ENCODE measurements around the gene TUBB1.

Gene TUBB1

GRCh38 chr20:59047938-59048680, 28.9 kb downstream of the TUBB1 start:
- Mint-ChIP-seq H3K27me3 (peaks cover 31% of the 10 kb centered on the region), H3K4me3 (no peak overlapping the region), H3K36me3 (ENCODE audit: insufficient read depth) (peaks cover 10% of the 10 kb centered on the region), H3K27ac (ENCODE audit: low read depth) (peak overlapping the region; percentile 25), H3K9me3 (no peaks in the 10 kb centered on the region), H3K4me1 (peaks cover 12% of the 10 kb centered on the region)
- DNase-seq (ENCODE audit: low spot score in 2 of 2) (no peak), ATAC-seq (replicated peaks; ENCODE audit: extremely low read depth, poor library complexity, severe bottlenecking) (no peak)

GRCh38 chr20:59048681-59049030, 29.4 kb downstream of the TUBB1 start:
- DNase-seq (ENCODE audit: low spot score in 2 of 2) (no peak), ATAC-seq (replicated peaks; ENCODE audit: extremely low read depth, poor library complexity, severe bottlenecking) (no peak)
- Mint-ChIP-seq H3K36me3 (ENCODE audit: insufficient read depth) (peaks cover 5% of the 10 kb centered on the region), H3K9me3 (no peaks in the 10 kb centered on the region), H3K27me3 (peaks cover 31% of the 10 kb centered on the region), H3K4me3 (no peak overlapping the region), H3K27ac (ENCODE audit: low read depth) (no peak overlapping the region), H3K4me1 (peaks cover 6% of the 10 kb centered on the region)

- H3K36me3 Mint-ChIP-seq (ENCODE audit: insufficient read depth), result no peaks in the 10 kb centered on the region
- no peaks in the 10 kb centered on the region for H3K4me1 Mint-ChIP-seq
- H3K27me3 Mint-ChIP-seq, result peaks cover 44% of the 10 kb centered on the region
- H3K9me3 Mint-ChIP-seq, result no peaks in the 10 kb centered on the region
- H3K4me3 Mint-ChIP-seq, result no peak overlapping the region
- DNase-seq (ENCODE audit: low spot score in 2 of 2), result no peak
- no peak for ATAC-seq (replicated peaks; ENCODE audit: extremely low read depth, poor library complexity, severe bottlenecking)
- H3K27ac Mint-ChIP-seq (ENCODE audit: low read depth), result peak overlapping the region; percentile 84
These were observed 31.2 kb downstream of the TUBB1 start for GRCh38 chr20:59050437-59050836.

- Mint-ChIP-seq H3K9me3 (no peaks in the 10 kb centered on the region), H3K4me3 (no peak overlapping the region), H3K27me3 (peaks cover 57% of the 10 kb centered on the region), H3K36me3 (ENCODE audit: insufficient read depth) (no peaks in the 10 kb centered on the region), H3K4me1 (no peaks in the 10 kb centered on the region), H3K27ac (ENCODE audit: low read depth) (no peak overlapping the region)
- ATAC-seq (replicated peaks; ENCODE audit: extremely low read depth, poor library complexity, severe bottlenecking), result no peak
- no peak for DNase-seq (ENCODE audit: low spot score in 2 of 2)
These were observed 32.5 kb downstream of the TUBB1 start for GRCh38 chr20:59051666-59052185.

GRCh38 chr20:59055302-59055701, 36.1 kb downstream of the TUBB1 start:
- Mint-ChIP-seq H3K4me1 (no peaks in the 10 kb centered on the region), H3K27me3 (peaks cover 46% of the 10 kb centered on the region), H3K9me3 (no peaks in the 10 kb centered on the region), H3K4me3 (no peak overlapping the region), H3K36me3 (ENCODE audit: insufficient read depth) (no peaks in the 10 kb centered on the region), H3K27ac (ENCODE audit: low read depth) (no peak overlapping the region)
- no peak for ATAC-seq (replicated peaks; ENCODE audit: extremely low read depth, poor library complexity, severe bottlenecking)
- no peak for DNase-seq (ENCODE audit: low spot score in 2 of 2)

- H3K27me3 Mint-ChIP-seq, result peaks cover 10% of the 10 kb centered on the region
- H3K27ac Mint-ChIP-seq (ENCODE audit: low read depth), result no peak overlapping the region
- no peaks in the 10 kb centered on the region for H3K9me3 Mint-ChIP-seq
- ATAC-seq (replicated peaks; ENCODE audit: extremely low read depth, poor library complexity, severe bottlenecking) (no peak), DNase-seq (ENCODE audit: low spot score in 2 of 2) (no peak)
- H3K36me3 Mint-ChIP-seq (ENCODE audit: insufficient read depth), result no peaks in the 10 kb centered on the region
- H3K4me3 Mint-ChIP-seq, result no peak overlapping the region
- H3K4me1 Mint-ChIP-seq, result no peaks in the 10 kb centered on the region
These were observed 42.9 kb downstream of the TUBB1 start for GRCh38 chr20:59062081-59062480.

GRCh38 chr20:59063358-59064213, 44.4 kb downstream of the TUBB1 start:
- DNase-seq (ENCODE audit: low spot score in 2 of 2) (no peak), ATAC-seq (replicated peaks; ENCODE audit: extremely low read depth, poor library complexity, severe bottlenecking) (no peak)
- Mint-ChIP-seq H3K27me3 (peaks cover 10% of the 10 kb centered on the region), H3K4me3 (no peak overlapping the region), H3K27ac (ENCODE audit: low read depth) (no peak overlapping the region), H3K4me1 (no peaks in the 10 kb centered on the region), H3K36me3 (ENCODE audit: insufficient read depth) (no peaks in the 10 kb centered on the region), H3K9me3 (no peaks in the 10 kb centered on the region)

- Mint-ChIP-seq H3K4me1 (no peaks in the 10 kb centered on the region), H3K36me3 (ENCODE audit: insufficient read depth) (no peaks in the 10 kb centered on the region), H3K9me3 (no peaks in the 10 kb centered on the region), H3K4me3 (no peak overlapping the region), H3K27ac (ENCODE audit: low read depth) (no peak overlapping the region), H3K27me3 (peaks cover 10% of the 10 kb centered on the region)
- no peak for DNase-seq (ENCODE audit: low spot score in 2 of 2)
- ATAC-seq (replicated peaks; ENCODE audit: extremely low read depth, poor library complexity, severe bottlenecking), result no peak
These were observed 45.0 kb downstream of the TUBB1 start for GRCh38 chr20:59064214-59064722.

GRCh38 chr20:59068534-59068933, 49.3 kb downstream of the TUBB1 start:
- no peaks in the 10 kb centered on the region for H3K9me3 Mint-ChIP-seq
- ATAC-seq (replicated peaks; ENCODE audit: extremely low read depth, poor library complexity, severe bottlenecking) (no peak), DNase-seq (ENCODE audit: low spot score in 2 of 2) (no peak)
- H3K36me3 Mint-ChIP-seq (ENCODE audit: insufficient read depth), result no peaks in the 10 kb centered on the region
- no peak overlapping the region for H3K4me3 Mint-ChIP-seq
- no peak overlapping the region for H3K27ac Mint-ChIP-seq (ENCODE audit: low read depth)
- H3K27me3 Mint-ChIP-seq, result peaks cover 5% of the 10 kb centered on the region
- no peaks in the 10 kb centered on the region for H3K4me1 Mint-ChIP-seq

GRCh38 chr20:59069026-59069425, 49.8 kb downstream of the TUBB1 start:
- H3K9me3 Mint-ChIP-seq, result no peaks in the 10 kb centered on the region
- no peaks in the 10 kb centered on the region for H3K4me1 Mint-ChIP-seq
- no peak for ATAC-seq (replicated peaks; ENCODE audit: extremely low read depth, poor library complexity, severe bottlenecking)
- no peak overlapping the region for H3K27ac Mint-ChIP-seq (ENCODE audit: low read depth)
- H3K36me3 Mint-ChIP-seq (ENCODE audit: insufficient read depth), result no peaks in the 10 kb centered on the region
- DNase-seq (ENCODE audit: low spot score in 2 of 2), result no peak
- H3K4me3 Mint-ChIP-seq, result no peak overlapping the region
- H3K27me3 Mint-ChIP-seq, result peaks cover 9% of the 10 kb centered on the region

- Mint-ChIP-seq H3K36me3 (ENCODE audit: insufficient read depth) (no peaks in the 10 kb centered on the region), H3K4me3 (no peak overlapping the region), H3K4me1 (peaks cover 11% of the 10 kb centered on the region), H3K27ac (ENCODE audit: low read depth) (no peak overlapping the region), H3K9me3 (no peaks in the 10 kb centered on the region), H3K27me3 (peaks cover 28% of the 10 kb centered on the region)
- no peak for DNase-seq (ENCODE audit: low spot score in 2 of 2)
- no peak for ATAC-seq (replicated peaks; ENCODE audit: extremely low read depth, poor library complexity, severe bottlenecking)
These were observed 52.0 kb downstream of the TUBB1 start for GRCh38 chr20:59071216-59071615.

- DNase-seq (ENCODE audit: low spot score in 2 of 2) (no peak), ATAC-seq (replicated peaks; ENCODE audit: extremely low read depth, poor library complexity, severe bottlenecking) (no peak)
- Mint-ChIP-seq H3K27ac (ENCODE audit: low read depth) (no peak overlapping the region), H3K4me1 (peaks cover 14% of the 10 kb centered on the region), H3K27me3 (peaks cover 48% of the 10 kb centered on the region), H3K9me3 (no peaks in the 10 kb centered on the region), H3K36me3 (ENCODE audit: insufficient read depth) (no peaks in the 10 kb centered on the region), H3K4me3 (no peak overlapping the region)
These were observed 54.4 kb downstream of the TUBB1 start for GRCh38 chr20:59073582-59073981.

- H3K4me3 Mint-ChIP-seq, result no peak overlapping the region
These were observed 55.2 kb downstream of the TUBB1 start for GRCh38 chr20:59074456-59074855.

More at GRCh38 chr20:59074456-59074855, 55.2 kb downstream of the TUBB1 start:
- H3K9me3 Mint-ChIP-seq, result no peaks in the 10 kb centered on the region
- H3K27me3 Mint-ChIP-seq, result peaks cover 52% of the 10 kb centered on the region
- H3K4me1 Mint-ChIP-seq, result peaks cover 14% of the 10 kb centered on the region
- DNase-seq (ENCODE audit: low spot score in 2 of 2) (no peak), ATAC-seq (replicated peaks; ENCODE audit: extremely low read depth, poor library complexity, severe bottlenecking) (no peak)
- no peaks in the 10 kb centered on the region for H3K36me3 Mint-ChIP-seq (ENCODE audit: insufficient read depth)
- H3K27ac Mint-ChIP-seq (ENCODE audit: low read depth), result no peak overlapping the region

Data from central memory CD8-positive, alpha-beta T cell (primary cell).